HG02884 (cell line): ENCODE measurements around the gene LCN6.
"Not testable (repeated sequence)": the region's sequence is repeated elsewhere in the genome, so short reads cannot be mapped to it uniquely, and the experiment has no call there.

Experiments
- ATAC-seq: cut with Tn5 transposase; IDR thresholded peaks from one replicate; pipeline ENCODE4 v1.9.1; 2021; ENCODE audit warnings: mild to moderate bottlenecking, moderate library complexity; ENCODE audit not compliant: unreplicated experiment

LCN6 gene

GRCh38 chr9:136760834-136761544 lies 12.7 kb upstream of the LCN6 start:
- ATAC-seq = not testable (repeated sequence)

GRCh38 chr9:136760424-136760823 lies 12.1 kb upstream of the LCN6 start:
- ATAC-seq = no peak

- no peak for ATAC-seq
These were observed 11.4 kb upstream of the LCN6 start for GRCh38 chr9:136759436-136760325.

GRCh38 chr9:136759001-136759400 lies 10.7 kb upstream of the LCN6 start:
- no peak for ATAC-seq

- no peak for ATAC-seq
These were observed 9.4 kb upstream of the LCN6 start for GRCh38 chr9:136757751-136758140.

- ATAC-seq = no peak
These were observed 9.0 kb upstream of the LCN6 start for GRCh38 chr9:136757328-136757727.

GRCh38 chr9:136756836-136757235 lies 8.5 kb upstream of the LCN6 start:
- ATAC-seq = no peak

- no peak for ATAC-seq
These were observed 7.8 kb upstream of the LCN6 start for GRCh38 chr9:136756134-136756438.

GRCh38 chr9:136755302-136756133 lies 7.2 kb upstream of the LCN6 start:
- ATAC-seq = not testable (repeated sequence)

- no peak for ATAC-seq
These were observed 6.4 kb upstream of the LCN6 start for GRCh38 chr9:136754626-136755301.

- no peak for ATAC-seq
These were observed 5.8 kb upstream of the LCN6 start for GRCh38 chr9:136754059-136754572.

GRCh38 chr9:136753371-136754058 lies 5.2 kb upstream of the LCN6 start:
- no peak for ATAC-seq

- no peak for ATAC-seq
These were observed 3.5 kb upstream of the LCN6 start for GRCh38 chr9:136751814-136752213.

GRCh38 chr9:136751244-136751643 lies 2.9 kb upstream of the LCN6 start:
- ATAC-seq = no peak

- ATAC-seq = no peak
These were observed 2.2 kb upstream of the LCN6 start for GRCh38 chr9:136750526-136750925.

- ATAC-seq = no peak
These were observed 614 bp upstream of the LCN6 start for GRCh38 chr9:136748666-136749611.

- no peak for ATAC-seq
These were observed 914 bp downstream of the LCN6 start for GRCh38 chr9:136747161-136748060.

- ATAC-seq = no peak
These were observed 1.7 kb downstream of the LCN6 start for GRCh38 chr9:136746621-136747020.
